RCC 7860 (cell line): Measurements from ENCODE around the gene IL3.
A peak's percentile ranks its signal among the peaks of the same experiment; 100 is the strongest.
"Not testable (repeated sequence)": the region's sequence is repeated elsewhere in the genome, so short reads cannot be mapped to it uniquely, and the experiment has no call there.

Source experiments
- DNase-seq: peaks from one replicate; pipeline ENCODE4 v3.0.0-alpha.2; 2015; ENCODE audit warnings: low spot score
- FAIRE-seq: peaks from 2 replicates; lab custom pipeline; 2012; peaks lifted over from hg19 to GRCh38; lab: Jason Lieb, UNC

The IL3 gene

GRCh38 chr5:132093271-132093670, 32.8 kb downstream of the IL3 start:
- FAIRE-seq: no peak
- DNase-seq: no peak

GRCh38 chr5:132094393-132095076, 34.1 kb downstream of the IL3 start:
- DNase-seq: peak; percentile 100
- FAIRE-seq: peak; percentile 95

GRCh38 chr5:132095077-132095410, 34.6 kb downstream of the IL3 start:
- no peak for FAIRE-seq
- no peak for DNase-seq

DNA sequence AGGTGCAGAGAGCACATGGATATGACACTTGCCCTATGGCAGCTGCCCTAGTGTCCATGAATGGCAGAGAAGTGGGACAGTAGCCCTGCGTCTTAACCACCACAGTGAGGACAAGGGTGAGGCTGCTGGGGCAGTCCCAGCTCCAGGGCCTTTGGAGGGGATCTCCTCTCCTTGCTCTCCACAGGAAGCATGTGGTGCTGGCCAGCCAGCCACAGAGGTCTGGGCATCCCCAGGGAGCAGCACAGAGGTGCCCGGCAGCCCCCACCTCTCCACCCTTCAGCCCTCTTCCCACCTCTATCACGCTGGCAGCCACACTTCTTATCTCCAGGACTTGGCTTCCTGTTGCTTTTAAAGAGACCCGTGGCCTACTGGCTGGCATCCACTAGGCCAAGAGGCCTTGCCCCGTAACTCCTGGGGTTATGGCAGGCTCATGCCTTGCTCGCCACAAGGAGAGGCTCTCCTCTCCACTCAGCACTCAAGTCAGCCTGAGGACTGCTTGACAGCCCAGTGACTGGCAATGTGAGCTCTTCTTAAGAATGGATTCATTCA, 35.0 kb downstream of the IL3 start:
- FAIRE-seq: no peak
- peak; percentile 66 for DNase-seq

DNA sequence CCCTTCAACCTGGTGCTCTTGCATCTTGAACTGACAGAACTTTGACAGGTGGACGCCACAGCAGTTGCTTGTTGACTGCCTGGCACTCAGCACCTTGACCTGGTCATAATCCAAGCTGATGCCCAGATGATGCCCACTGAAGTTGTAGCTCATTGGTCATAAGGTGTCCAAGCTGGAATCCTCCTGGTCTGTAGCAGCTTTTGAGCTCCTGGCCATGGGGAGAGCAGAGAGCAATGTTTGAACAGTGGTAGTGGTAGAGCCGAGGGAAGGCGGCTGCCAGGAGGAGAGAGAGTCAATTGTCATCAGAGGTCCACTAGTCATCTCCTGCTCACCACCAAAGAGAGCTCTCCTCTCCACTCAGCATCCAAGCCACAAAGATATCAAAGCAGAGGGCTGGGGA, 36.4 kb downstream of the IL3 start:
- no peak for FAIRE-seq

DNA sequence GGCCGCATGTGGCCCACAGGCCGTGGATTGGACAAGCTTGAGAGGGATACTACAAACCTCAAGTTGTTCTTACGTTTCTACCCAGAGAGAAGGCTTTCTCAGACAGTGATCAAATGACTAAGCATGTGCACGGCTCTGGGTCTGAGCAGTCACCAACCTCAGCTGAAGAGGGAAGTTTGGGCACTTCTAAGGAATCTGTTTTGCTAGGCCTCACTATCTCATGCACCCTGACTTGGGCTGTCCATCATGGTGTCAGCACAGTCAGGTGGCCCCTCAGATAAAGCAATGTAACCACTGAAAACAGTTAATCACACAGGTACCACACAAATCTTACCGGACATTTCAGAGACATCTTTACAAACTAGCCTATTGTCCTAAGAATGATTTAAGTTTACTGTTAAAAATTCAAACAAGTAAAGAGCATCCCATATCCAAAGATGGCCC, 37.7 kb downstream of the IL3 start:
- DNase-seq (peak; percentile 71), FAIRE-seq (peak; percentile 20)

More for the DNA sequence above, 36.4 kb downstream of the IL3 start:
- DNase-seq: no peak

- FAIRE-seq (peak; percentile 68), DNase-seq (peak; percentile 11)
These were observed 38.2 kb downstream of the IL3 start for GRCh38 chr5:132098621-132099020.

GRCh38 chr5:132099076-132099748, 38.8 kb downstream of the IL3 start:
- no peak for FAIRE-seq
- peak; percentile 20 for DNase-seq

- no peak for FAIRE-seq
- DNase-seq: no peak
These were observed 39.5 kb downstream of the IL3 start for GRCh38 chr5:132099905-132100304.

DNA sequence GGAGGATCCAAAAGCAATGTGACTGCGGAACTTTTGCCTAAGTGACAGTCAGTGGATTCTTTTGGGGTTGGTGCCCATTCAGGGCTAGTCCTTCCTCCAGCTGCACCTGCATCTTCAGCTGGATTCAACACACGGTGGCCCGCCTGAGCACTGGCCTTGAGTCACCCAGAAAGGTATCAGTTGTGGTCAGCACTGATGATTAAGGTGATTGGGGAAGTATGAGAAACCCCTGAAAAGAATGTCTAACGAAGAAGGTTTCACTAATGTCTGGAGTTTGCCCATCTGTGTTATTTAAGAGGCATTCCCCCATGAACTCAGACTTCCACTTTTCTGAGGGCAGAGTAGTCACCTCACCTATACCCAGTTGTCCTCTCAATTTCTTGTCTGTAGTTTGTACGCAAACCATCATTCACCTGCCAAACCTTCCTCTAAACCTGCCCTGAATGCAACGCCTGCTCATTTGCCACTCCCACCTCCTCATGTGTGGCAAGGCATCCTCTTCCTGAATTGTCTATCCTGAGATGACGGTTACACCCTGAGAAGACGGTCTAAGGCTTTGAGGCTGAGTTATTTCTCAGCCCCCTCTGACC, 40.3 kb downstream of the IL3 start:
- FAIRE-seq (no peak), DNase-seq (no peak)

- FAIRE-seq (no peak), DNase-seq (no peak)
These were observed 41.0 kb downstream of the IL3 start for GRCh38 chr5:132101385-132101880.

DNA sequence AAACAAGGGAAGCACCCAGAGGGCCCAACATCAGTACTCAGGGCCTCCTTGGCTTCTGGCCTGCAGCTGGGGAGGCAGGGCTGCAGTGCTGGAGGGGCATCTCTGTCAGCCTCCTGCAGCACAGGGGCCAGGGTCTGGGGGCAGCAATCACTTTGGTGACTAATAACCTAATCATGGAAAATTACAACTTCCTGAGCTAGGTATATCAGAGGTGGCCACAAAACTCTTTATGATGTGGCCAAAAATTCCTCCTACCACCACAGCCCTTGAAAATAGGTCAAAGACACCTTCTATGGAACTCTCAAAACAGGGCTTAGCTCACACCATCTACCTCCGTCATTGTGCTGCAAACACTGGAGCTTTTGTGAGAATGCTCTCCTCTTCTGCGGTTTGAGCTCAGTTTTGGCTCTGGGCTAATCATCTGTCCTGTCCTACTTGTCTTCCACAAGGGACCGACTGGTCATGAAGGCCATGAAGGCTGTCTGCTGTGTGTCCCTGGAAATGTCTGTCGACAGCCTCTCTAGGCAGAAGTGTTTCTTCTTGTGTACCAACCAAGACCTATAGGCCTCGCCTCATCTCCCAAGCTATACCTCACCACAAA, 41.7 kb downstream of the IL3 start:
- DNase-seq (peak; percentile 38), FAIRE-seq (no peak)

- no peak for FAIRE-seq
- DNase-seq: no peak
These were observed 42.5 kb downstream of the IL3 start for GRCh38 chr5:132102944-132103331.

GRCh38 chr5:132103332-132103951, 43.0 kb downstream of the IL3 start:
- DNase-seq: peak; percentile 92
- peak; percentile 72 for FAIRE-seq

GRCh38 chr5:132103969-132104391, 43.5 kb downstream of the IL3 start:
- DNase-seq: no peak
- FAIRE-seq: no peak

- FAIRE-seq (no peak), DNase-seq (no peak)
These were observed 44.1 kb downstream of the IL3 start for GRCh38 chr5:132104556-132104955.

DNA sequence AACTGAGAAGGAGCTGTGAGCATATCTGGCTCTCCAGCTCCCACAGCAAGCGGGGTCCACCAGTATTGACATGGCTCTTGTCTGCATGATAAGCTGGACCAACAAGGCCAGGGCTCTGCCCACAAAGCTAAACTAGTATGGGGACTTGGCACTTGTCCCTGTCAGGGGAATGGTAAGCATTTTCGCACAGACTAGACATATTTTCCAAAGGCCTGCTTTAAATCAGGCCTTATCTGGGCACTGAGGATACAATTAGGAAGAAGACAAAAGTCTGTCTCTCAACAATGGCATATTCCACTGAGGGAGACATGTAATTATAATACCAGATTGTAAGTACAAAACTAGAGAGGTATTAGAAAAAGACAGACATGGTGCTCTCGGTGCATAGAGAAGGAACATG, 45.2 kb downstream of the IL3 start:
- DNase-seq: no peak

DNA sequence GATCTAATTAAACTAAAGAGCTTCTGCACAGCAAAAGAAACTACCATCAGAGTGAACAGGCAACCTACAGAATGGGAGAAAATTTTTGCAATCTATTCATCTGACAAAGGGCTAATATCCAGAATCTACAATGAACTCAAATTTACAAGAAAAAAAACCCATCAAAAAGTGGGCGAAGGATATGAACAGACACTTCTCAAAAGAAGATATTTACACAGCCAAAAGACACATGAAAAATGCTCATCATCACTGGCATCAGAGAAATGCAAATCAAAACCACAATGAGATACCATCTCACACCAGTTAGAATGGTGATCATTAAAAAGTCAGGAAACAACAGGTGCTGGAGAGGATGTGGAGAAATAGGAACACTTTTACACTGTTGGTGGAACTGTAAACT, 48.0 kb downstream of the IL3 start:
- FAIRE-seq, DNase-seq: not testable (repeated sequence)

More for the DNA sequence above, 45.2 kb downstream of the IL3 start:
- no peak for FAIRE-seq

DNA sequence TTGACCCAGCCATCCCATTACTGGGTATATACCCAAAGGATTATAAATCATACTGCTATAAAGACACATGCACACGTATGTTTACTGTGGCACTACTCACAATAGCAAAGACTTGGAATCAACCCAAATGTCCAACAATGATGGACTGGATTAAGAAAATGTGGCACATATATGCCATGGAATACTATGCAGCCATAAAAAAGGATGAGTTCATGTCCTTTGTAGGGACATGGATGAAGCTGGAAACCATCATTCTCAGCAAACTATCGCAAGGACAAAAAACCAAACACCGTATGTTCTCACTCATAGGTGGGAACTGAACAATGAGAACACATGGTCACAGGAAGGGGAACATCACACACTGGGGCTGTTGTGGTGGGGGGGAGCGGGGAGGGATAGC, 48.5 kb downstream of the IL3 start:
- not testable (repeated sequence) for DNase-seq, FAIRE-seq

DNA sequence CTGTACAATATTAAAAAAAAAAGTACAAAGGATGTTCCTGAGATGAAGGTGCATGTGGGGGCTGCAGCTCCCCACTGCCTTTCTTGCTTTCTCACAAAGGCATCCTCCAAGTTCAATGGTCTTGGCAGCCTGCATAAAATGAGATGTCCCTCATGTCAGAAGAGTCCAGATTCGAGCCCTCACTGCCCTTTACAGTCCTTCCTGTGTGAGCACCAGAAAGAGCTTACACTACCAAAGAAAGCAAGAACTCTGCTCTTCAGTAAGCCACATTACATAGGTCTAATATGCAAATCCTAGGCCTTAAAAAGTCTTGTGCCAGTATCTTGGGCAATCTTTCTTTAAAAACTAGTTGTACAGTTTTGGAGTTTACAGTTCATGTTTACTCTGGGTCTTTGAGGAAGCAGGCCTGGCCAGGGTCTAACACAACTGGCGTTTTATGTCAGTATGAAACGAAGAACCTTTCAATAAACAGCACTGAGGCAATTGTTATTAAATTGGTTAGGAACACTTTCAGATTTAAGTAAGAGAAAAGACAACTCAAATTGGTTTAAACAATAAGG, 49.1 kb downstream of the IL3 start:
- DNase-seq (no peak), FAIRE-seq (no peak)
